Ectodermal cell (in vitro differentiated cells): Measurements from ENCODE around the gene GCM1. TPM values are rescaled to one million over a fixed set of nuclear protein-coding genes. Genes with fewer than 3 reads are reported as not detected.

ENCODE experiments used
- H3K27ac ChIP-seq: 2 replicates; pipeline ENCODE4 v1.7.0; 2013; ENCODE audit warnings: mild to moderate bottlenecking, low read depth, low read length; ENCODE audit not compliant: insufficient read depth, poor library complexity, severe bottlenecking
- H3K27me3 ChIP-seq: 2 replicates; pipeline ENCODE4 v1.7.0; 2013; ENCODE audit warnings: mild to moderate bottlenecking, low read length; ENCODE audit not compliant: insufficient read depth, control insufficient read depth, poor library complexity, severe bottlenecking
- H3K36me3 ChIP-seq: one replicate; pipeline ENCODE4 v1.7.0; 2013; ENCODE audit warnings: low read length; ENCODE audit not compliant: control insufficient read depth, insufficient read depth
- H3K4me1 ChIP-seq: one replicate; pipeline ENCODE4 v1.7.0; 2013; ENCODE audit warnings: low read length; ENCODE audit not compliant: control insufficient read depth, insufficient read depth
- H3K4me3 ChIP-seq: 2 replicates; pipeline ENCODE4 v1.7.0; 2013; ENCODE audit warnings: low read depth, low read length, control low read depth; ENCODE audit not compliant: insufficient read depth
- H3K9me3 ChIP-seq: 2 replicates; pipeline ENCODE4 v1.7.0; 2013; ENCODE audit warnings: mild to moderate bottlenecking, low read length, moderate library complexity; ENCODE audit not compliant: control insufficient read depth
- WGBS, 2 experiments: methylation state at CpG; one replicate each; pipeline ENCODE4 v1.1.7; 2013; ENCODE audit warnings: missing lambda C conversion rate in 2 of 2; 5-methylcytosine and 5-hydroxymethylcytosine counted together
- polyA plus RNA-seq, 4 experiments: library from polyadenylated mRNA; stranded (reverse); fragments of 50-300 nt; gene quantifications; one replicate each; pipeline ENCODE4 v1.2.3, GENCODE V29; 2013

The GCM1 gene, protein sequence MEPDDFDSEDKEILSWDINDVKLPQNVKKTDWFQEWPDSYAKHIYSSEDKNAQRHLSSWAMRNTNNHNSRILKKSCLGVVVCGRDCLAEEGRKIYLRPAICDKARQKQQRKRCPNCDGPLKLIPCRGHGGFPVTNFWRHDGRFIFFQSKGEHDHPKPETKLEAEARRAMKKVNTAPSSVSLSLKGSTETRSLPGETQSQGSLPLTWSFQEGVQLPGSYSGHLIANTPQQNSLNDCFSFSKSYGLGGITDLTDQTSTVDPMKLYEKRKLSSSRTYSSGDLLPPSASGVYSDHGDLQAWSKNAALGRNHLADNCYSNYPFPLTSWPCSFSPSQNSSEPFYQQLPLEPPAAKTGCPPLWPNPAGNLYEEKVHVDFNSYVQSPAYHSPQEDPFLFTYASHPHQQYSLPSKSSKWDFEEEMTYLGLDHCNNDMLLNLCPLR
- polyA plus RNA-seq (2013, experiment 1 of 4): not detected
- not detected for polyA plus RNA-seq (2013, experiment 2 of 4)
- not detected for polyA plus RNA-seq (2013, experiment 3 of 4)
- polyA plus RNA-seq (2013, experiment 4 of 4): not detected

DNA sequence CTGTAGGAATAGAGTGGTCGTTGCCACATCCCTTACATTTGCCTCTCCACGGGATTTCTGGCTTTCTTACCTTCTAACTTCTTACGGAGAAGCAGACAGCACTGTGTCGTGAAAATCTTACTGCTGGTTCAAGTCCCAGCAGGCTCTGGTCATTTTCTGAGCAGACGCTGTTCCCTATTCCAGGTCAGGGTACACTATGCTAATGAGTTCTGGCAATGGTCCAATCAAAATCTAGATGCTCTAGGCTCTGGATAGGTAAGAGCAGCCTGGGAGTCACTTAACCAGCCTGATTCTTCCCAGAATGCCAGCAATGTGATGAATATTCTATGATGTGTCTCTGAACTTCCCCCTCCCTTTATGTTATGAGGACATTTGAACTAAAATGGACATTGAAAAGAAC lies at the start of gene GCM1:
Gene GCM1, minus strand, starts transcription at position 158 of the 400 bp plus-strand sequence. CDS start 3,209 bp downstream, outside the sequence.
- no peaks in the 10 kb centered on the region for H3K4me1 ChIP-seq
- H3K36me3 ChIP-seq: no peaks in the 10 kb centered on the region
- 91 to 94% methylated on average over 5 of the region's 5 CpGs for WGBS, 2 experiments
- H3K9me3 ChIP-seq: no peaks in the 10 kb centered on the region
- H3K27me3 ChIP-seq: no peaks in the 10 kb centered on the region
- no peak within 1 kb of the TSS for H3K4me3 ChIP-seq
- H3K27ac ChIP-seq: no peak within 1 kb of the TSS

DNA sequence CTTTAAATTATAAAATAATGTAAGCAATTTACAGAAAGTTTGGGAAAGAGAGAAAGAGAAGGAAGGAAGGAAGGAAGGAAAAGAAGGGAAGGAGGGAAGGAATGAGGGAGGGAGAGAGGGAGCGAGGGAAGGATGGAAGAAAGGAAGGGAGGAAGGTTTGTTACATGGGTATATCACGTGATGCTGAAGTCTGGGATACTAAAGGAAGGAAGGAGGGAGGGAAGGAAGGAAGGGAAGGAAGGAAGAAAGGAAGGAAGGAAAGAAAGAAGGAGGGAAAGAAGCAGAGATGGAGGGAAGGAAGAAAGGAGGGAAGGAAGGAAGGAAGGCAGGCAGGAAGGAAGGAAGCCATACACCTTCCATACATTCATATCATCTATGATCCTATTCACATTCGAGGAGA lies 48.9 kb upstream of the GCM1 start:
- WGBS, 2 experiments: 94 to 98% methylated on average over 3 of the region's 3 CpGs
- no peaks in the 10 kb centered on the region for H3K36me3 ChIP-seq
- no peaks in the 10 kb centered on the region for H3K27me3 ChIP-seq
- no peak overlapping the region for H3K4me3 ChIP-seq
- no peaks in the 10 kb centered on the region for H3K9me3 ChIP-seq
- no peak overlapping the region for H3K27ac ChIP-seq
- peaks cover 4% of the 10 kb centered on the region for H3K4me1 ChIP-seq

DNA sequence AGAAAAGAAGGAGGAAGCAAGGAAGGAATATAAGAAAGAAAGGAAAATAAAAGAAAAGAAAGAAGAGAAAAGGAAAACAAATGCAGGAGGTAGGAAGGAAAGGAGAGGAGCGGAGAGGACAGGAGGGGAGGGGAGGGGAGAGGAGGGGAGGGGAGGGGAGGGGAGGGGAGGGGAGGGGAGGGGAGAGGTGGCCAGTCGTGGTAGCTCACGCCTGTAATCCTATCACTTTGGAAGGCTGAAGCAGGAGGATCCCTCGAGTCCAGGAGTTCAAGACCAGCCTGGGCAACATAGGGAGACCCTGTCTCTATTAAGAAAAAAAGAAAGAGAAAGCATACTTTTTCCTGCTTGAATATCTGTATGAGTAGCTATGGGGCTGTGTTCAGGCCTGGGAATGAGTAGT lies 46.4 kb upstream of the GCM1 start:
- Histone ChIP-seq H3K27ac (no peak overlapping the region), H3K36me3 (no peaks in the 10 kb centered on the region), H3K27me3 (no peaks in the 10 kb centered on the region), H3K4me3 (no peak overlapping the region), H3K9me3 (no peaks in the 10 kb centered on the region), H3K4me1 (peaks cover 5% of the 10 kb centered on the region)
- WGBS, 2 experiments: 63 to 72% methylated on average over 3 of the region's 4 CpGs

DNA sequence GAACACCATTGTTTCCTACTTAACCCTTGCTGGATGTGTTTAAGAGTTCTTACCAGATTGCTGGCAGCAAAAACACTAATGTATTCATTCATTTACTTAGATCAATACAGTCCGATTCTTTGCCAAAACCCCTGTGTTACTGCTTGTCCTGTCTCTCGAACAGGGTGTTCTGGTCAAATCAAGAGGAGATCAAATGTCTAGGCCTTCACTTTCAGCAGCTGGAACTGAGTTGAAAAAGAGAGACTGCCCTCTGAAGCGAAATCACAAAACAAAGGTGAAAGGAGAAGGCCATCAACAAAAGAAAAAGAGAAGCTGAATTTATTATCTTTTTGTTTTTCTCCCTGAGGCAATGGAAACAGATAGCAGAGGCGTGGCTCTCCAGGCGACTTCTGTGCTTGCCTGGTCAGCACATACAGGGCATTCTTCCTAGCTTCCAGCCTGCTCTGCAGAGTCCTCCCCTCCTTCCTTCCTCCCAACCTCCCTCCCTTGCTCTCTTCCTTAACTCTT lies 44.1 kb upstream of the GCM1 start:
- peaks cover 5% of the 10 kb centered on the region for H3K4me1 ChIP-seq
- no peaks in the 10 kb centered on the region for H3K9me3 ChIP-seq
- no peak overlapping the region for H3K4me3 ChIP-seq
- no peaks in the 10 kb centered on the region for H3K27me3 ChIP-seq
- peak overlapping the region; percentile 72 for H3K27ac ChIP-seq
- H3K36me3 ChIP-seq: no peaks in the 10 kb centered on the region
- WGBS, 2 experiments: 49 to 54% methylated on average over 5 of the region's 5 CpGs

DNA sequence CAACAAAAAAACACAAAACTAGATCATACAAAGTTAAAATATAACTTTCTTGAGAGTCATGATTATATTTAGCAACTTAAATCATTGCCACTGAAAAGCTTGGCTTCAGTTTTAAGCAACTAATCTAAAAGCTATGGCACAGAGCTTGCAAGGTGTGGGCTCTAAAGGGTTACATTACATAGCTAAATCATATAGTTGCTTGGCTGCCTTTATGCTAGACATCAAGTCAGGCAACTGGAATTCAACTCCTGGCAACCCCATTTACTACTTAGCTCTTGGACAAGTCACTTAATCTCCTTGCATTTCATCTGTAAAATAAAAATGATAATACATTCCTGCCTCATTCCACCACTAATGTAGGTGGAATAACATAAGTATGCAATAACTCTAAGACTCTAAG lies 40.9 kb upstream of the GCM1 start:
- H3K27ac ChIP-seq: no peak overlapping the region
- H3K27me3 ChIP-seq: no peaks in the 10 kb centered on the region
- H3K36me3 ChIP-seq: no peaks in the 10 kb centered on the region
- H3K9me3 ChIP-seq: no peaks in the 10 kb centered on the region
- H3K4me1 ChIP-seq: peaks cover 5% of the 10 kb centered on the region
- H3K4me3 ChIP-seq: no peak overlapping the region

DNA sequence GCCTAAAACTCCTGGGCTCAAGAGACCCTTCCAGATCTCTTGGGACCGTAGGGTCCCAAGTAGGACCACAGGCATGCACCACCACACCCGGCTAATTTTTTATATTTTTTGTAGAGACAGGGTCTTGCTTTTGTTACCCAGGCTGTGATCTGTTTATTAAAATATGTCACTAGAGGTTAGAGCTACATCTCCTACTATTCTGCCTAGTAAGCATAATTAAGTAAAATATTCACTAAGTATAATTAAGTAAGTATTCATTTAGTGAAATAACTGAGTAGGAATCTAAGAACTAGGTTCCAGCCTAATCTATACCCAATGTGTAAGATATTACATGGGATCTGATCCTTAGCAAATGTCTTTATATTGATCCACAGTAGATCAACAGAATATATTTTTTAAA lies 40.2 kb upstream of the GCM1 start:
- H3K9me3 ChIP-seq: no peaks in the 10 kb centered on the region
- WGBS, 2 experiments: 95 to 98% methylated on average over 2 of the region's 2 CpGs
- H3K36me3 ChIP-seq: no peaks in the 10 kb centered on the region

DNA sequence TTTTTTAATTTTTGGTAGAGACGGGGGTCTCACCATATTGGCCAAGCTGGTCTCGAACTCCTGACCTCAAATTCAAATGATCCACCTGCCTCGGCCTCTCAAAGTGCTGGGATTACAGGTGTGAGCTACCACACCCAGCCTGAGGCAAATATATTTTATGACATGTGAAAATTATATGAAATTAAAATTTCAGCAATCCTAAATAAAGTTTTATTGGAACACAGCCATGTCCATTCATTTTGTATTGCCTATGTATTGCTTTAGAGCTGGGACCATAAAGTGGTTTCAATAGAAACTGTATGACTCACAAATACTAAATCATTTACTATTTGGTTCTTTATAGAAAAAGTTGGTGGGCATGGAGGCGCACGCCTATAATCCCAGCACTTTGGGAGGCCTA lies 32.0 kb upstream of the GCM1 start:
- Histone ChIP-seq H3K27me3 (no peaks in the 10 kb centered on the region), H3K27ac (no peak overlapping the region), H3K36me3 (no peaks in the 10 kb centered on the region), H3K4me3 (no peak overlapping the region), H3K4me1 (no peaks in the 10 kb centered on the region), H3K9me3 (no peaks in the 10 kb centered on the region)
- 95 to 97% methylated on average over 5 of the region's 5 CpGs for WGBS, 2 experiments

More for the DNA sequence above, 40.2 kb upstream of the GCM1 start:
- no peaks in the 10 kb centered on the region for H3K27me3 ChIP-seq
- H3K27ac ChIP-seq: no peak overlapping the region
- H3K4me3 ChIP-seq: no peak overlapping the region
- H3K4me1 ChIP-seq: peaks cover 5% of the 10 kb centered on the region

DNA sequence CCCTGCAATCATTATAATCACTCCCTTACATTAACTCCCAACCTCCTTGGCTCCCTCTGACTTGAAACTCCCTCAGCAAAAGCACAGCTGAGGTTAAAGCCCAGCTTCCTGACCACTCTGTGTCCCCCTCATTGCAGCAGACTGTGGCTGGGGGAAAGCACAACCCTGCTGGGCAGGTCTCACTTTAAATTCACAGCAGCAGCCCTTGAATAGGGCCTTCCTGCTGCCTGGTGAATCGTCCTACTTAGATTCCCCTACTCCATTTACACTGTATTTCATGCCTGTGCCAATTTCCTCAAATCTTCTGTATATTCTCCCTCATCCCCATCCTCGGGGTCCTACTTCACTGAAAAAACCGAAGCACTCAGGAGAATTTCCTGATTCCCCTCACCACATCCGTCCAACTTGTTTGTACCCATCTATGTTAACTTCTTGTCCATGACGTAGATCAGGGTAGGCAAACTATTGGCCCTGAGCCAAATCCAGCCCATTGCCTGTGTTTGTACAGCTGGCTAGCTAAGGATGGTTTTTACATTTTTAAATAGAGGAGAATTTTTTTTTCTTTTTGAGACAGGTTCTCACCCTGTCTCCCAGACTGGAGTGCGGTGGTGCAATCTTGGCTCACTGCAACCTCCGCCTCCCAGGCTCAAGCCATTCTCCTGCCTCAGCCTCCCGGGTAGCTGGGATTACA lies 31.5 kb upstream of the GCM1 start:
- Histone ChIP-seq H3K36me3 (no peaks in the 10 kb centered on the region), H3K27me3 (no peaks in the 10 kb centered on the region), H3K4me3 (no peak overlapping the region), H3K27ac (no peak overlapping the region), H3K4me1 (no peaks in the 10 kb centered on the region), H3K9me3 (no peaks in the 10 kb centered on the region)
- WGBS, 2 experiments: 81 to 82% methylated on average over 8 of the region's 8 CpGs

DNA sequence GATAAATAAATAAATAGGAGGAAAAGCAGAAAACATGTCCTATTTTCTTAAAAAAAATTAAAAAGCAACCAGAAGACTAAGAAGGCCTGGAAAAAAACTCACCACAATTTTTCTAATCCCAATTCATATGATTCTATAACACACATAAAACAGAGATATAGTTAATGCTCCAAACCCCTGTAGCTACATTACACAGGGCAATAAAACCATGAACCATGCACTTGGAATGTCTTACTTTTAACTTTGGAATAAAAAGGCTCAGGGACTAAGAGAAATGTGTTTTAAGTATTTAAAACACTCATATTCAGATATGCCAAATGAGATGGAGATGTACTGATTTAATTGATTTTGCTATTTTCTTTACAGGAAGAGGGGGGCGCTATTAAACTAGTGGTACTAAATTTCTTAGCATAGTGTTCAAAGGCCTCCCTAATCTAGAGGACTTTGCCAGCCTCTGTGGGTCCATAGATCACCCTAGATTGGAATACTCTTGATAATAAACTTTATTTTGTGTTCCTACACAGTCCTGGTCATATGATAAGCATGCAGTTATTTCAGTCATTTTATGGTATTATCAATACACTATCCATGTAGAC lies 30.3 kb upstream of the GCM1 start:
- 82% methylated on average over 1 of the region's 1 CpG; no CpG with 5 or more reads in 1 of the 2 experiments for WGBS, 2 experiments
- Histone ChIP-seq H3K27ac (no peak overlapping the region), H3K4me3 (no peak overlapping the region)

DNA sequence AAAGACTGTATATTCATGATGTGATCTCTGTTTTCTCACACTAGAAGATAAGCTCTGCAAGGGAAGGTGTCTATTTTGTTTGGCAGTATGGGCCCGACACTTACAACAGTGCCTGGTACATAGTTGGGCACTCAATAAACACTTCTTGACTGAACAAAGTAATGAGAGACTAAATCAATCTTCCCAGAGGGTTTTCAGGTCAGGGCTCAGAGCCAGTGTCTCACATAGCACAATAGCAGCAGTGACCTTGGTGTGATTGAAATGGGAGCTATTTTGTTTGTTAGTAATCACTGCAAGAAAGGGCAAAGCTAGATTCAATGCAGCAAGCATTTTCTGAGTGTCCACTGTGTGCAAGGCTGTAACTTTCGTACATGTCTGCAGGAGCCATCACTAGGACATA lies 26.4 kb upstream of the GCM1 start:
- H3K27me3 ChIP-seq: no peaks in the 10 kb centered on the region
- no peak overlapping the region for H3K27ac ChIP-seq
- H3K4me3 ChIP-seq: no peak overlapping the region
- 90 to 96% methylated on average over 2 of the region's 2 CpGs for WGBS, 2 experiments
- no peaks in the 10 kb centered on the region for H3K36me3 ChIP-seq
- H3K9me3 ChIP-seq: no peaks in the 10 kb centered on the region
- H3K4me1 ChIP-seq: no peaks in the 10 kb centered on the region

More for the DNA sequence above, 30.3 kb upstream of the GCM1 start:
- H3K36me3 ChIP-seq: no peaks in the 10 kb centered on the region
- no peaks in the 10 kb centered on the region for H3K27me3 ChIP-seq
- H3K9me3 ChIP-seq: no peaks in the 10 kb centered on the region
- no peaks in the 10 kb centered on the region for H3K4me1 ChIP-seq
